ENCODE measurements around the gene MYOCOS.

DNA sequence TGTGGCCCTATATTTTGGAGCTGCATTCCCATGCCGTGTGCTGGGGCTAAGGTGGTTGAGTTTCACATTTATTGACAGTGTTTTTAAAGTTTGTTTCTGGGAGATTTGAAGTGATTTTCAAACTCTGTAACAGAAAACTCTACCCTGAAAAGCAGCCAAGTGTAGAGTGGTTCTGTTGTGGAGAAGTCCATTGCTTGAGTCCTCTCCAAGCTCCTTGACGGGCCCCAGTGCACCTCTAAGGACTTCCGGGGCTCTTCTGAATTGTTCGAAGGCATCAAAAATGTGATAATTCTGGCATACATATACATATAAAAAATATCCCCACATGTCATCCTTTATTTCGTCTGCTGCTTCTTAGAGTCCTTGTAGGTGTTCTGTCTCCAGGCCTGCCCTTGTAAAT lies 5.0 kb downstream of the MYOCOS start:
- TF ChIP-seq, protein P1, sequence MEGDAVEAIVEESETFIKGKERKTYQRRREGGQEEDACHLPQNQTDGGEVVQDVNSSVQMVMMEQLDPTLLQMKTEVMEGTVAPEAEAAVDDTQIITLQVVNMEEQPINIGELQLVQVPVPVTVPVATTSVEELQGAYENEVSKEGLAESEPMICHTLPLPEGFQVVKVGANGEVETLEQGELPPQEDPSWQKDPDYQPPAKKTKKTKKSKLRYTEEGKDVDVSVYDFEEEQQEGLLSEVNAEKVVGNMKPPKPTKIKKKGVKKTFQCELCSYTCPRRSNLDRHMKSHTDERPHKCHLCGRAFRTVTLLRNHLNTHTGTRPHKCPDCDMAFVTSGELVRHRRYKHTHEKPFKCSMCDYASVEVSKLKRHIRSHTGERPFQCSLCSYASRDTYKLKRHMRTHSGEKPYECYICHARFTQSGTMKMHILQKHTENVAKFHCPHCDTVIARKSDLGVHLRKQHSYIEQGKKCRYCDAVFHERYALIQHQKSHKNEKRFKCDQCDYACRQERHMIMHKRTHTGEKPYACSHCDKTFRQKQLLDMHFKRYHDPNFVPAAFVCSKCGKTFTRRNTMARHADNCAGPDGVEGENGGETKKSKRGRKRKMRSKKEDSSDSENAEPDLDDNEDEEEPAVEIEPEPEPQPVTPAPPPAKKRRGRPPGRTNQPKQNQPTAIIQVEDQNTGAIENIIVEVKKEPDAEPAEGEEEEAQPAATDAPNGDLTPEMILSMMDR (IDR thresholded peaks at IDR 0.05; ENCODE audit: low read depth, low read length, poor library complexity, severe bottlenecking): no peak
- no peak for TF ChIP-seq EZH2phosphoT487 (IDR thresholded peaks at IDR 0.05; ENCODE audit: borderline replicate concordance, low read length)
